ENCODE results near the gene ANKRD27.
A peak's percentile ranks its signal among the peaks of the same experiment; 100 is the strongest.
"Not testable (repeated sequence)": the region's sequence is repeated elsewhere in the genome, so short reads cannot be mapped to it uniquely, and the experiment has no call there.

The ANKRD27 gene

GRCh38 chr19:32606289-32606688 is 68.7 kb downstream of the ANKRD27 start:
- DNase-seq (ENCODE audit: low read depth in 2 of 2) = no peak

- no peak for DNase-seq (ENCODE audit: low read depth in 2 of 2)
Measured at GRCh38 chr19:32605544-32605943, 69.4 kb downstream of the ANKRD27 start.

DNA sequence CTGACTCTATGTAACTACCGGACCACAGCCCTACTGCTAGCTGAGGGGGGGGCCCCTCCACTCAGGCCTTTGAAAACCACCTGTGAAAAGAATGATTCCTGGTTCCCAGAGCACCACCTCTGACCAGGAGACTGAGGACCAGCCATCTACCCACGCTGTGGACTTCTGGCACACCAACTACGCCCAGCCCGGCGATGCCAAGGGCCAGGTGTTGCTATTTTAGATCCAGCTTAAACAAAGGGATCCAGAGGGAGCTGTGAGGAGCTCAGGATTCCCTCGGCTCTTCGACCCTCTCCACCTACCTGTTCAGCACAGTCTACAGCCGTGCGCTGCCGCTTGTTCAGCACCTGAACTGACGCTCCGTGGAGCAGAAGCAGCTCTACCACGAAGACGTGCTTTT is 71.0 kb downstream of the ANKRD27 start:
- DNase-seq (ENCODE audit: low read depth in 2 of 2) = no peak

DNA sequence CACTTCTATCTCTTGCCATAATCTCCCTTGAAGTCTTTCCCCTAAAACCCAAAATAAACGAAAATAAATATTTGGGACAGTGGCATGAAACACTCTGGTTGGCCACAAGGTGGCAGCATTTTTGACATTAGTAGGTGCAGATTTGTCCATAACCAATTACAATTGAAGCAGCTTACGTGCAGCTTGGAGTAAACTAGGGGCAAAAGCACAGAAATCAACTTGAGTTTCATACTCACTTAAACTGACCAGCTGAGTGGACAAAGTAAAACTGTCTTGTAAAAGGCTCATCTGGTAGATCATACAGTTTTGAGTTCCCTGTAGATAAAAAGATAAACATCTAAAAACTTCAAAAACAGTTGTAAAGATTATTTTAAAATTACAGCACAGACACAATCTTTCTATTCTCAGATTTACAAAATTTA is 75.2 kb downstream of the ANKRD27 start:
- DNase-seq (ENCODE audit: low read depth in 2 of 2) = no peak

GRCh38 chr19:32599258-32599657 is 75.7 kb downstream of the ANKRD27 start:
- no peak for DNase-seq (ENCODE audit: low read depth in 2 of 2)

DNA sequence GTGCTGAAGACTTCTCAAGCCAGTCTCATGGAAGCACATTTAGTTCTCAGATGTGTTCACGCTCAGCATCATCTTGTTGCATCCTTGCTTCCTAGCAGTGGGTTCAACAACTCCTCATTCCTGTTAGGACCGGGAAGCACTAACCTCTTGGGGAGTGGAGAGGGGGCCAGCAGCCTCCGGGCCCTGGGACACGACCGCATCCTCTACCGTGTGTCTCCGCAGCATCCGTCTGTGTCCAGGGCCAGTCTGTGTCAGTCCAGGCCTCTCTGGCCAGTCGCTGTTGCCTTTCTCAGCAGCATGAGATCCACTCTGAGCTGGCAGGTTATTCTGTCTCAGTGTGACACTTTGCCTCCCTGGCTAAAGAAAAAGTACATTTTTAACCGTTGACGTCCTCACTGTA is 77.0 kb downstream of the ANKRD27 start:
- DNase-seq (ENCODE audit: low read depth in 2 of 2) = no peak

DNA sequence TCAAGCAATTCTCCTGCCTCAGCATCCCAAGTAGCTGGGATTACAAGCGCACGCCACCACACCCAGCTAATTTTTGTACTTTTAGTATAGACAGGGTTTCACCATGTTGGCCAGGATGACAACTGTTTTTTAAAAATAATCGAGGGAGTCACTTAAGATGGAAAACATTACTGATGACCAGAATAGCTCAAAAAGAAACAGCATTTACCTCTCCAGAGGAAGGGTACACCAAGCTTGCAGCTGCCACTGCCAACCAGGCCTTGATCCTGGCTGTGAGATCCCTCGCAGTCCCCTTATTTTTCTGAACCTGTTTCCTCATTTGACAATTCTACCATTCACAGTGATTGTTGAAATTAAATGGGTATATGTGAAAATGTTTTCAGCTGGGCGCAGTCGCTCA is 79.5 kb downstream of the ANKRD27 start:
- no peak for DNase-seq (ENCODE audit: low read depth in 2 of 2)

DNA sequence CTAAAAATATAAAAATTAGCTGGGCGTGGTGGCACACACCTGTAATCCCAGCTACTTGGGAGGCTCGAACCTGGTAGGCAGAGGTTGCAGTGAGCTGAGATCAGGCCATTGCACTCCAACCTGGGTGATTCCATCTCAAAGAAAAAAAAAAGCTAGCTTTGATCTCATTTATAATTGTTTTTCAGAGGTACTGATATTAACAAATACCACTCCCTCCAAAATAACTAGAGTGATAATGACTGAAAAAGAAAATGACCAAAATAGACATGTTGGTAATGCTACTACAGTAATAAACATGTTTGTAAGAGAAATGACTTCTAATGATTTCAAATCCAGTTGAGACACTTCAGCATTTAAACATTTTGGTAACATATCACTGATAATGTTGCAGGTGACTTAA is 81.0 kb downstream of the ANKRD27 start:
- no peak for DNase-seq (ENCODE audit: low read depth in 2 of 2)

DNA sequence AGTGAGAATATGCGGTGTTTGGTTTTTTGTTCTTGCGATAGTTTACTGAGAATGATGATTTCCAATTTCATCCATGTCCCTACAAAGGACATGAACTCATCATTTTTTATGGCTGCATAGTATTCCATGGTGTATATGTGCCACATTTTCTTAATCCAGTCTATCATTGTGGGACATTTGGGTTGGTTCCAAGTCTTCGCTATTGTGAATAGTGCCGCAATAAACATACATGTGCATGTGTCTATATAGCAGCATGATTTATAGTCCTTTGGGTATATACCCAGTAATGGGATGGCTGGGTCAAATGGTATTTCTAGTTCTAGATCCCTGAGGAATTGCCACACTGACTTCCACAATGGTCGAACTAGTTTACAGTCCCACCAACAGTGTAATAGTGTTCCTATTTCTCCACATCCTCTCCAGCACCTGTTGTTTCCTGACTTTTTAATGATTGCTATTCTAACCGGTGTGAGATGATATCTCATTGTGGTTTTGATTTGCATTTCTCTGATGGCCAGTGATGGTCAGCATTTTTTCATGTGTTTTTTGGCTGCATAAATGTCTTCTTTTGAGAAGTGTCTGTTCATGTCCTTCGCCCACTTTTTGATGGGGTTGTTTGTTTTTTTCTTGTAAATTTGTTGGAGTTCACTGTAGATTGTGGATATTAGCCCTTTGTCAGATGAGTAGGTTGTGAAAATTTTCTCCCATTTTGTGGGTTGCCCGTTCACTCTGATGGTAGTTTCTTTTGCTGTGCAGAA is 87.1 kb downstream of the ANKRD27 start:
- DNase-seq (ENCODE audit: low read depth in 2 of 2) = not testable (repeated sequence)

DNA sequence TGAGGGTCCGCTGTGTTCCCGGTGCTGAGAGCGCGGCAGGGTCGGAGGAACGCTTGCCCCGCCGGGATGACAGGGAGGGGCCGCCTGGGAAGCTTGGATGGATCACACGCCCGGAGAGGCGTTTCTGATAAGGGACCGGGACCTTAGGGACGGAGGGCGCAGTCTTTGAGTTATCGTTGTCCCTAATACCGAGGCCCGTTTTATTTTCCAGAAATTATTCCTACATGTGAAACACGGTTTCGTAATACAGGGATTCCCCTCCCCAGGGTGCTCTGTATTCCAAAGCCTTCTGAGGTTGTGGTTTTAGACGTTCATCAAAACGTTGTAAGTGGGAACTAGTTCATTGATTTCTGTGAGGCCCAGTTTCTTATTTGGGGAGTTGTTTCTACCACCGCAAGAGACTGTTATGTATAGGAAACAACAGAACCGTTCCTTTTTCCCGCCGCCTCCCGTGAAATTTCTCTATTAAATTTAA is 93.2 kb downstream of the ANKRD27 start:
- DNase-seq (ENCODE audit: low read depth in 2 of 2) = no peak

DNA sequence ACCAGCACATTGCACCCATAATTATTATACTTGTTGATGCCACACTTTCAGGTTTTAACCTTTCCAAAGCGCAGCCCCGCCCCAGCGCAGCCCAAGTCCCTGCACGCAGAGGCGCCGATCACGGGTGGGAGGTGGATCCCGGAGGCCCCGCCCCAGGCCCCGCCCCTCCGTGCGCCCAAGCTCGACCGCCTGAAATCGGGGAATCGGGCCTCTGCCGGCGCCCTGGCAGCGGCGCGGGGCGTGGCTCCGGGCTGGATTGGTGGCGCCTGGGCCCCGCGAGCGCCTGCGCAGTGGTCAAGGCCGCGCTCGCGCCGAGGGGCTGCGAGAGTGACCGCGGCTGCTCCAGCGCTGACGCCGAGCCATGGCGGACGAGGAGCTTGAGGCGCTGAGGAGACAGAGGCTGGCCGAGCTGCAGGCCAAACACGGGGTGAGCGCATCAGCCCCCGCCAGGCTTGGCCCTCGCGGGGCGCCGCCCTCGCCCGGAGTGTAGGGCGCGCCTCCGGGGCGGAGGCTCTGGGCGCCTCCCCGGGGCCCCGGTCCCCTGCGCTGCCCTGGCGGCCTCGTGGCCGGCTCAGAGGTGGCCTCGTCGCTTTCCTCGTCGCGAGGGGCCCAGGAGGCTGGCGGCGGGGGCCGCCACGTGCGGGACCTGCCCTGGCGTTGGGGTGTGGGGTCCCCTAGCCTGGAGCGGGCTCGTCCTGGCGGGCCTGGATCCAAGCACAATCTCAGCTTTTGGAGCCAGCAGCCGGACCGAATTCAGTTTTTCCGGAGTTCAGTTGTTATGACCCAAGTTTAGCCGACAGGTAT is 93.9 kb downstream of the ANKRD27 start, which contains the start of gene PDCD5:
Gene PDCD5, plus strand, starts transcription at position 290 of the 804 bp plus-strand sequence. Its CDS starts 72 bp downstream, at position 362.
- DNase-seq (ENCODE audit: low read depth in 2 of 2) = peak; percentile 92 to 97

DNA sequence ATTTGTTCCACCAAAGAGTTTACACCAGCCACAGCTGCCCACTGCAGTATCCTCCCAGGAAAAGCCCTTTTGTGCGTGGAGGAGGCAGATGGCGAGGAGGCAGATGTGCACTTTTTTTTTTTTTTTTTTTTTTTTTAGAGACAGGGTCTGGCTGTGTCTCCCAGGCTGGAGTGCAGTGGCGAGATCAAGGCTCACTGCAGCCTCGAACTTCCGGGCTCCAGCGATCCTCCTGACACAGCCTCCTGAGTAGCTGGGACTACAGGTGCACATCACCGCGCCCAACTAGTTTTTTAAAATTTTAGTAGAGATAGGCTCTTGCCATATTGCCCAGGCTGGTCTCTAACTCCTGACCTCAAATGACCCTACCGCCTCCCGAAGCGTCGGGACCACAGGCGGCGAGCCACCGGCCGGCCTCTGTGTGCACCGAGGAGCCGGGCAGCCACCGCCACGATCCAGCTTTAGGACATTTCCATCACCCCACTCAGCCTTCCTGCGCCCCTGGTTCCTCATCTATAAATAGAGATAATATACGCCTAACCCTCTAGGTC is 94.6 kb downstream of the ANKRD27 start:
- no peak for DNase-seq (ENCODE audit: low read depth in 2 of 2)

DNA sequence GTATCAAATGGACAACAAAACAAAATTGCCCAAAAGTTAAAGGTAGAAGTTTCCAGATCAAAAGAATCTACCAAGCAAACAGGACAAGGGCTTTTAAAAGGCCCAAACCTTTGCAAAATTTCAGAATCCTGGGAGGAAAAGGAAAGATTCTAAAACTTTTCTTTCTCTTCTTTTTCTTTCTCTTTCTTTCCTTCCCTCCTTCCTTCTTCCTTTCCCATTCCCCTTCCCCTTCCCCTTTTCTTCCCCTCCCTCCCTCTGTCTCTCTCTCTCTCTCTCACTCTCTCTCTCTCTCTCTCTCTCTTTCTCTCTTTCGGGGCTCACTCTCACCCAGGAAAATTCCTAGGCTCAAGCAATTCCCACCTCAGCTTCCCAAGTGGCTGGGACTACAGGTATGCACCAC is 98.2 kb downstream of the ANKRD27 start:
- DNase-seq (ENCODE audit: low read depth in 2 of 2) = no peak

DNA sequence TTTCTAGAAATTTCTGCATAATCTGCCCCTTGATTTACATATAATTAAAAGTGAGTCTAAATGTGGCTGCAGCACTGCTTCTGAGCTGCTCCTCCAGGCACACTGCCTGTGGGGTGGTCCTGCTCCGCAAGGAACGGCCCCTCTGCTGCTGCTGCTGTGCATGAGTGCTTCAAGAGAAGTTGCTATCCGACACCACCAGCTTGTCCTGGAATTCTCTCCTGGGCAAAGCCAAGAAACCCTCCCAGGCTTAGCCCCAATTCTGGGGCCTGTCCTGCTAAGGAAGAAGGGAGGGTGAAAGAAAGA is 101.5 kb downstream of the ANKRD27 start:
- no peak for DNase-seq (ENCODE audit: low read depth in 2 of 2)

- DNase-seq (ENCODE audit: low read depth in 2 of 2) = not testable (repeated sequence)
Measured at GRCh38 chr19:32572700-32573491, 102.1 kb downstream of the ANKRD27 start.

DNA sequence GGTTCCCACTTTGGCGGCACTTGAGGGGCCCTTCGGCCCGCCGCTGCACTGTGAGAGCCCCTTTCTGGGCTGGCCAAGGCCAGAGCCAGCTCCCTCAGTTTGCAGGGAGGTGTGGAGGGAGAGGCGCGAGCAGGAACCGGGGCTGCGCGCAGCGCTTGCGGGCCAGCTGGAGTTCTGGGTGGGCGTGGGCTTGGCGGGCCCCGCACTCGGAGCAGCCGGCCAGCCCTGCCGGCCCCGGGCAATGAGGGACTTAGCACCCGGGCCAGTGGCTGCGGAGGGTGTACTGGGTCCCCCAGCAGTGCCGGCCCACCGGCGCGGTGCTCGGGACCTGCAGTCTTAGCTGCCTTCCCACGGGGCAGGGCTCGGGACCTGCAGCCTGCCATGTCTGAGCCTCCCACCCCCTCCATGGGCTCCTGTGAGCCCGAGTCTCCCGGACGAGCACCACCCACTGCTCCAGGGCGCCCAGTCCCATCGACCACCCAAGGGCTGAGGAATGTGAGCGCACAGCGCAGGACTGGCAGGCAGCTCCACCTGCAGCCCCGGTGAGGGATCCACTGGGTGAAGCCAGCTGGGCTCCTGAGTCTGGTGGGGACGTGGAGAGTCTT is 103.4 kb downstream of the ANKRD27 start:
- DNase-seq (ENCODE audit: low read depth in 2 of 2) = not testable (repeated sequence)

GRCh38 chr19:32570081-32570785 is 104.7 kb downstream of the ANKRD27 start:
- peak in 1 of 2 donors; percentile 17 for DNase-seq (ENCODE audit: low read depth in 2 of 2)

DNA sequence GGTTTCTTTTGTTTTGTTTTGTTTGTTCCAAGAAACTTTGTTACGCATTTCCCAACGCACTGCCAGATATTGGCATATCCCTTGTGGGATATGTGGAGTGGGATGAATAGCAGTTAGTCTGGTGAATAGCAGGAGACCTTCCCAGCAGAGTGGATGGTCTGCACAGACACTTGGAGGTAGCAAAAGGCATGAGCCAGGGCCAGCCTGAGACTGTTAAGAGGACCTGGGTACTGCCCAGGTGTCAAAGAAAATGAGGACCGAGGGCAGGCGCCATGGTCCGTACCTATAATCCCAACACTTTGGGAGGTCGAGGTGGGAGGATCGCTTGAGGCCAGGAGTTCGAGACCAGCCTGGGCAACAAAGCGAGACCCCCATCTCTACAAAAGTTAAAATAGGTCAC is 107.5 kb downstream of the ANKRD27 start:
- no peak for DNase-seq (ENCODE audit: low read depth in 2 of 2)

DNA sequence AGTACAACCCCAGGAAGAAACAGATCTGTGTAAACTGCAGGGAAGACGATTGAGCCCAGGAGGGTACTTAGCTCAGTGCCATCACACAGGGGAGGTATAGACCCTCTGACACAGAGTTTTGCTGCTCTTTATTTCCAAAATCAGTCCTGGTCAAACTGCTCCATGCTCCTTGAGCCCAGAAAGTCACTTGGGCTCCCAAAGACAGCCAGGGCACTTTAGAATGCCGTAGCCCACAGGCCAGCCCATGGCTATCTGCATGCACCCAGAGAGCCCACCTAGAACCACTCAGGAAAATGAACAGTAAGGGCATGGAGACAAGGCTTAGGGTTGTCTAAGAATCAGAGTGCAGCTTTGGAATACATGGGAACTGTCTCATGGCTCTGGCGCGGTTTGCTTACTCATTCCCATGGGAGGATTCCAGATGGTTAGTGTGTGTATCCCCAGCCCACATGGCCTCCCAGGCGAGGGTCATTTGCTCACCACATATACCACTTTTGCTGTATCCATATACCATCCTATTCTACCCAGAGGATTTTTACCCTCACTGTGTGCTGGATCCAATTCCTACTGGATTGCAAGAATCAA is 108.6 kb downstream of the ANKRD27 start:
- no peak for DNase-seq (ENCODE audit: low read depth in 2 of 2)

- DNase-seq (ENCODE audit: low read depth in 2 of 2) = no peak
Measured at GRCh38 chr19:32563761-32564160, 111.2 kb downstream of the ANKRD27 start.

All from stimulated activated CD8-positive, alpha-beta memory T cell treated with anti-CD3 and anti-CD28 coated beads, Interleukin-15, amount 100 ng/mL, for 4 hours (primary cell).